Measurements from ENCODE around the gene OR7A5. TPM values are rescaled to one million over a fixed set of nuclear protein-coding genes. Genes with fewer than 3 reads are reported as not detected.

Gene OR7A5
- total and polyA plus RNA-seq, 2 donors from 2014 or later, result not detected

- intact Hi-C loops (cut with DNase I), result no loop called here
- no peak for FAIRE-seq
Observed at GRCh38 chr19:14809272-14810057, 25.5 kb downstream of the OR7A5 start.

DNA sequence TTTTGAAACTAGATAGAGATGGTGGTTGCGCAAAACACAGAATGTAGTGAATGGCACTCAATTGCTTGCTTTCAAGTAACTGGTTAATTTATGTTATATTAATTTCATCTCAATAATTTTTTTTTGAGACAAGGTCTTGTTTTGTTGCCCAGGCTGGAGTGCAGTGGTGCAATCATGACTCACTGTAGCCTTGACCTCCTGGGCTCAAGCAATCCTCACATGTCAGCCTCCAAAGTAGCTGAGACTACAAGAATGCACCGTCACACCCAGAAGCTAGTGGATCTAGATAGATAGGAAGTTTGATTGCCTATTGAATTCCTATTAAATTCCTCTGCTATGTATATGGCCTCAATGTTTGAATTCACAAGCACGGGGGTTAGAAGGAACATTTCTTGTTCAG, 30.2 kb downstream of the OR7A5 start:
- DNase-seq (no peak), FAIRE-seq (no peak)
- no peaks in the 10 kb centered on the region for H3K4me1 ChIP-seq (ENCODE audit: control insufficient read depth in 2 of 3, insufficient read depth in 2 of 3, low read depth in 1 of 3, low read length in 3 of 3)
- H3K4me3 ChIP-seq (ENCODE audit: low read length in 3 of 3), result no peak overlapping the region
- H3K9ac ChIP-seq (ENCODE audit: low read length in 3 of 3), result no peak overlapping the region
- intact Hi-C loops (cut with DNase I), result no loop called here
- no peak for TF ChIP-seq CTCF (IDR thresholded peaks at IDR 0.05; ENCODE audit: borderline replicate concordance, extremely low read depth, insufficient read depth)
- no peaks in the 10 kb centered on the region for H3K27me3 ChIP-seq (ENCODE audit: control insufficient read depth, insufficient read depth, low read length)
- no peaks in the 10 kb centered on the region for H3K9me3 ChIP-seq (ENCODE audit: control insufficient read depth in 2 of 3, insufficient read depth in 1 of 3, low read length in 3 of 3)
- H3K27ac ChIP-seq (ENCODE audit: low read depth in 2 of 2, low read length in 2 of 2), result no peak overlapping the region
- H3K36me3 ChIP-seq (ENCODE audit: control insufficient read depth in 2 of 3, insufficient read depth in 3 of 3, low read length in 3 of 3), result no peaks in the 10 kb centered on the region

More at GRCh38 chr19:14809272-14810057, 25.5 kb downstream of the OR7A5 start:
- DNase-seq, result no peak
- Histone ChIP-seq H3K36me3 (ENCODE audit: control insufficient read depth in 2 of 3, insufficient read depth in 3 of 3, low read length in 3 of 3) (no peaks in the 10 kb centered on the region), H3K9me3 (ENCODE audit: control insufficient read depth in 2 of 3, insufficient read depth in 1 of 3, low read length in 3 of 3) (no peaks in the 10 kb centered on the region), H3K9ac (ENCODE audit: low read length in 3 of 3) (no peak overlapping the region), H3K4me1 (ENCODE audit: control insufficient read depth in 2 of 3, insufficient read depth in 2 of 3, low read depth in 1 of 3, low read length in 3 of 3) (no peaks in the 10 kb centered on the region), H3K4me3 (ENCODE audit: low read length in 3 of 3) (no peak overlapping the region), H3K27ac (ENCODE audit: low read depth in 2 of 2, low read length in 2 of 2) (no peak overlapping the region), H3K27me3 (ENCODE audit: control insufficient read depth, insufficient read depth, low read length) (no peaks in the 10 kb centered on the region)
- no peak for TF ChIP-seq CTCF (IDR thresholded peaks at IDR 0.05; ENCODE audit: borderline replicate concordance, extremely low read depth, insufficient read depth)

DNA sequence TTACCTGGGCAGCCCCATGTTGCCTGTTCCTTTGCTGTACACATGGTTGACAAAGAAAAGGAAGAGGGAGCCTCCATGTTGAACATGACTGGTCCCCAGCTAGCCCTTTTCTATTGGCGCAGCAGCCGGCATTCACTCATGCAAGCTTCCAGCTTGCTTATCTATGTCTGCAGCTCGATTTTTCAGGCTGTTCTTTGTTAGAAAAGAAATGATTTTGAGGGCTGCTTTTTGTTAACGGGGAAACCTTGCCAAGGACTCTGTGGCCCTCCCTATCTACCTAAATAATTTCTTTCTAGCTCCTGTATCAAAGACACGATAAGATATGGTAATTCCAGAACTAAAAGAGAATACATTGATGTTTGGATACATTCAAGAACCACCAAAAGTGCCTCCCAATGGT, 36.2 kb downstream of the OR7A5 start:
- no peak for TF ChIP-seq CTCF (IDR thresholded peaks at IDR 0.05; ENCODE audit: borderline replicate concordance, extremely low read depth, insufficient read depth)
- DNase-seq (no peak), FAIRE-seq (no peak)
- Histone ChIP-seq H3K27ac (ENCODE audit: low read depth in 2 of 2, low read length in 2 of 2) (no peak overlapping the region), H3K36me3 (ENCODE audit: control insufficient read depth in 2 of 3, insufficient read depth in 3 of 3, low read length in 3 of 3) (no peaks in the 10 kb centered on the region), H3K9me3 (ENCODE audit: control insufficient read depth in 2 of 3, insufficient read depth in 1 of 3, low read length in 3 of 3) (no peaks in the 10 kb centered on the region), H3K4me1 (ENCODE audit: control insufficient read depth in 2 of 3, insufficient read depth in 2 of 3, low read depth in 1 of 3, low read length in 3 of 3) (no peaks in the 10 kb centered on the region), H3K4me3 (ENCODE audit: low read length in 3 of 3) (no peak overlapping the region), H3K27me3 (ENCODE audit: control insufficient read depth, insufficient read depth, low read length) (no peaks in the 10 kb centered on the region), H3K9ac (ENCODE audit: low read length in 3 of 3) (no peak overlapping the region)
- intact Hi-C loops (cut with DNase I), result no loop called here
